HepG2 (cell line): Measurements from ENCODE around the gene PODXL. TPM values are rescaled to one million over a fixed set of nuclear protein-coding genes. Genes with fewer than 3 reads are reported as not detected.

Experiments
- ATAC-seq: fragments of 200-7000 bp; cut with Tn5 transposase; 3 replicates; pipeline ENCODE4 v1.9.1; 2020; ENCODE audit warnings: mild to moderate bottlenecking, moderate library complexity
- BruUV-seq: library from RNA; stranded (reverse); fragments of 400-500 nt; replicated peaks from 2 replicates; lab custom pipeline; 2021; lab: Mats Ljungman, UMichigan
- CTCF ChIA-PET: fragments of 300-600 bp; formaldehyde crosslinking; extraction: SDS; loops from one replicate; lab custom pipeline; 2021; ENCODE audit warnings: low total read pairs, inconsistent platforms, low intra/inter-chr PET ratio; lab: Yijun Ruan, JAX
- POLR2A ChIA-PET: fragments of 350-600 bp; sonication (Branson Sonifier 250); formaldehyde crosslinking; loops from one replicate; lab custom pipeline; 2020; ENCODE audit warnings: antibody characterized with exemption, inconsistent platforms; lab: Yijun Ruan, JAX
- DNase-seq: peaks from one replicate; pipeline ENCODE4 v3.0.0-alpha.2; 2015; ENCODE audit warnings: low spot score
- FAIRE-seq: peaks from 3 replicates; lab custom pipeline; 2011; peaks lifted over from hg19 to GRCh38; lab: Jason Lieb, UNC
- H2AFZ ChIP-seq: one replicate; pipeline ENCODE4 v1.6.1; 2011; ENCODE audit warnings: low read length, inconsistent platforms
- H3K27ac ChIP-seq: fragments of 300-600 bp; 3 replicates; pipeline ENCODE4 v1.8.0; 2011; ENCODE audit warnings: mixed run types, mild to moderate bottlenecking, mixed read lengths, low read length, inconsistent platforms; ENCODE audit not compliant: insufficient read depth; ENCODE audit errors: extremely low read length
- H3K27me3 ChIP-seq, 2 experiments: fragments of 200-600 bp in 1 of 2; 2 replicates in 1 of 2; 3 replicates in 1 of 2; pipeline versions ENCODE4 v1.6.0 to v1.8.0; 2011; ENCODE audit warnings: low read length in 2 of 2, mild to moderate bottlenecking in 2 of 2, moderate library complexity in 2 of 2, inconsistent platforms in 1 of 2; ENCODE audit not compliant: insufficient read depth in 2 of 2, control insufficient read depth in 1 of 2
- H3K36me3 ChIP-seq, 2 experiments: fragments of 200-600 bp in 1 of 2; replicated peaks in 1 of 2; 2 replicates in 1 of 2; 3 replicates in 1 of 2; pipeline versions ENCODE4 v1.5.1 to v1.8.0; 2011; ENCODE audit warnings: low read length in 2 of 2, inconsistent platforms in 1 of 2; ENCODE audit not compliant: insufficient read depth in 2 of 2, control insufficient read depth in 1 of 2
- H3K4me1 ChIP-seq: 2 replicates; pipeline ENCODE4 v1.5.1; 2012; ENCODE audit warnings: low read length, inconsistent platforms; ENCODE audit not compliant: insufficient read depth
- H3K4me2 ChIP-seq: 2 replicates; pipeline ENCODE4 v1.6.0; 2011; ENCODE audit warnings: low read depth, low read length, inconsistent platforms
- H3K4me3 ChIP-seq, 3 experiments: fragments of 200-600 bp in 1 of 3; sonication (generic), shearing (Covaris generic) in 1 of 3; replicated peaks in 1 of 3; 2 replicates each; pipeline ENCODE4 v1.5.1; 2011 to 2016; ENCODE audit warnings: low read length in 3 of 3, inconsistent platforms in 2 of 3, low read depth in 2 of 3, mild to moderate bottlenecking in 2 of 3, control low read depth in 1 of 3, mixed read lengths in 1 of 3; ENCODE audit not compliant: insufficient read depth in 1 of 3
- H3K79me2 ChIP-seq: one replicate; pipeline ENCODE4 v1.6.1; 2011; ENCODE audit warnings: low read length, inconsistent platforms; ENCODE audit not compliant: insufficient read depth
- H3K9ac ChIP-seq: 2 replicates; pipeline ENCODE4 v1.6.0; 2011; ENCODE audit warnings: mild to moderate bottlenecking, low read depth, low read length, inconsistent platforms; ENCODE audit not compliant: insufficient read depth
- H3K9me3 ChIP-seq: 2 replicates; pipeline ENCODE4 v1.5.1; 2012; ENCODE audit warnings: mild to moderate bottlenecking, low read length
- H4K20me1 ChIP-seq: 2 replicates; pipeline ENCODE4 v1.6.0; 2011; ENCODE audit warnings: inconsistent platforms, mild to moderate bottlenecking, low read length, moderate library complexity; ENCODE audit not compliant: insufficient read depth
- ARNT ChIP-seq: fragments of 450-650 bp; IDR thresholded peaks from 2 replicates; pipeline ENCODE4 v1.6.1; 2017
- ATF6 ChIP-seq: sonication (generic); formaldehyde crosslinking; conservative IDR thresholded peaks from 2 replicates; pipeline ENCODE4 v1.4.0; 2020; ENCODE audit warnings: missing genetic modification reagents
- CTCF ChIP-seq: sonication (generic); formaldehyde crosslinking; IDR thresholded peaks from 2 replicates; pipeline ENCODE4 v1.5.0; 2020; ENCODE audit warnings: mild to moderate bottlenecking, missing genetic modification reagents, moderate library complexity
- DDIT3 ChIP-seq: sonication (generic); formaldehyde crosslinking; IDR thresholded peaks from 2 replicates; pipeline ENCODE4 v1.4.0; 2020; ENCODE audit warnings: mild to moderate bottlenecking, missing genetic modification reagents
- IKZF1 ChIP-seq: fragments of 450-650 bp; IDR thresholded peaks from 2 replicates; pipeline ENCODE4 v1.7.1; 2016
- KAT8 ChIP-seq: IDR thresholded peaks from 2 replicates; pipeline ENCODE4 v1.6.1; 2016; ENCODE audit warnings: missing genetic modification reagents, missing compliant biosample characterization
- KLF9 ChIP-seq: IDR thresholded peaks from 2 replicates; pipeline ENCODE4 v1.6.1; 2016; ENCODE audit warnings: low read depth
- KMT2B ChIP-seq: IDR thresholded peaks from 2 replicates; pipeline ENCODE4 v1.6.1; 2016; ENCODE audit warnings: missing genetic modification reagents, missing compliant biosample characterization
- NCOA5 ChIP-seq: sonication (generic); formaldehyde crosslinking; IDR thresholded peaks from 2 replicates; pipeline ENCODE4 v1.4.0; 2020; ENCODE audit warnings: missing genetic modification reagents
- PCBP2 ChIP-seq: fragments of 200-400 bp; formaldehyde crosslinking; optimal IDR thresholded peaks from 2 replicates; pipeline ENCODE3; 2018; ENCODE audit warnings: low read length, low read depth; ENCODE audit not compliant: poor library complexity, severe bottlenecking
- PHF21A ChIP-seq: sonication (generic); formaldehyde crosslinking; IDR thresholded peaks from 2 replicates; pipeline ENCODE4 v1.5.0; 2020; ENCODE audit warnings: mild to moderate bottlenecking, missing genetic modification reagents
- SIX4 ChIP-seq: sonication (generic); formaldehyde crosslinking; IDR thresholded peaks from 2 replicates; pipeline ENCODE4 v1.4.0; 2020; ENCODE audit warnings: missing genetic modification reagents
- SPEN ChIP-seq: sonication (generic); formaldehyde crosslinking; IDR thresholded peaks from 2 replicates; pipeline ENCODE4 v1.5.1; 2020; ENCODE audit warnings: low read depth, mild to moderate bottlenecking, missing genetic modification reagents
- SRSF1 ChIP-seq: fragments of 200-400 bp; formaldehyde crosslinking; optimal IDR thresholded peaks from 2 replicates; pipeline ENCODE3; 2017; ENCODE audit warnings: mild to moderate bottlenecking, low read depth, low read length, moderate library complexity
- TOPORS ChIP-seq: sonication (generic); formaldehyde crosslinking; IDR thresholded peaks from 2 replicates; pipeline ENCODE4 v1.8.0; 2023; ENCODE audit warnings: mild to moderate bottlenecking, missing genetic modification reagents
- ZBTB26 ChIP-seq: IDR thresholded peaks from 2 replicates; pipeline ENCODE4 v1.6.1; 2016; ENCODE audit warnings: missing compliant biosample characterization, missing genetic modification reagents, borderline replicate concordance
- ZNF101 ChIP-seq: sonication (generic); formaldehyde crosslinking; IDR thresholded peaks from 2 replicates; pipeline ENCODE4 v1.4.0; 2020; ENCODE audit warnings: mild to moderate bottlenecking, low read depth, missing genetic modification reagents, borderline replicate concordance
- ZNF256 ChIP-seq: sonication (generic); formaldehyde crosslinking; conservative IDR thresholded peaks from 2 replicates; pipeline ENCODE4 v1.4.0; 2020; ENCODE audit warnings: missing genetic modification reagents
- ZNF557 ChIP-seq: sonication (generic); formaldehyde crosslinking; IDR thresholded peaks from 2 replicates; pipeline ENCODE4 v1.4.0; 2020; ENCODE audit warnings: missing genetic modification reagents
- ZNF75D ChIP-seq: sonication (generic); formaldehyde crosslinking; IDR thresholded peaks from 2 replicates; pipeline ENCODE4 v1.8.1; 2023; ENCODE audit warnings: missing genetic modification reagents, mild to moderate bottlenecking, borderline replicate concordance
- WGBS: methylation state at CpG from one replicate; pipeline ENCODE4 v1.1.6; 2017; ENCODE audit warnings: low lambda C conversion rate; 5-methylcytosine and 5-hydroxymethylcytosine counted together
- in situ Hi-C: cut with HindIII; loops from 2 replicates; pipeline ENCODE4 v1.10.0; 2017; ENCODE audit warnings: low pct_unique_long_range_greater_than_20kb; ENCODE audit not compliant: extremely low pct_ligation_motif_present
- intact Hi-C: fragments of 100-400 bp; cut with micrococcal nuclease; formaldehyde crosslinking; loops from one replicate; pipeline ENCODE4 v1.10.0; 2022; ENCODE audit not compliant: unreplicated experiment
- polyA plus RNA-seq, 8 experiments: library from polyadenylated mRNA; depleted of rRNA in 3 of 8; stranded (reverse) in 7 of 8; unstranded in 1 of 8; fragments of >200 nt; fragmentation: Illumina TruSeq in 4 of 8; extraction: Trizol in 4 of 8; gene quantifications; 2 replicates each; pipeline versions ENCODE4 v1.2.1 to v1.2.3, GENCODE V29; 2011 to 2016; ENCODE audit warnings: low read depth in 4 of 8, missing spikeins in 1 of 8, mixed read lengths in 1 of 8; ENCODE audit not compliant: insufficient read depth in 1 of 8
- total RNA-seq, 5 experiments: library from RNA; depleted of rRNA; stranded (reverse); fragments of >200 nt; fragmentation: Illumina TruSeq; extraction: Trizol; gene quantifications; 2 replicates each; pipeline ENCODE4 v1.2.3, GENCODE V29; 2016; ENCODE audit warnings: low read depth in 1 of 5

Gene PODXL
- total and polyA plus RNA-seq, 2 of the 13 experiments (the other 11 are each of a cell fraction or from before 2014, with no cell fraction given) = 0.22 to 0.54 TPM

- H3K36me3 ChIP-seq = no peaks in the 10 kb centered on the region
- H3K9ac ChIP-seq = no peak overlapping the region
- no peaks in the 10 kb centered on the region for H3K9me3 ChIP-seq
- CTCF ChIA-PET = no interaction called here
- peaks cover 0 to 8% of the 10 kb centered on the region in 2 experiments; a peak in 2 of 5 replicates for H3K27me3 ChIP-seq
- no peaks in the 10 kb centered on the region for H3K79me2 ChIP-seq
- 86% methylated on average over 1 of the region's 3 CpGs for WGBS
- TF ChIP-seq PHF21A (CRISPR knock-in tag) = no peak
- TF ChIP-seq CTCF (CRISPR knock-in tag) = no peak
- no peak for TF ChIP-seq SPEN (CRISPR knock-in tag)
- no peak for TF ChIP-seq ATF6 (CRISPR knock-in tag)
- no peak for TF ChIP-seq ZNF557
- TF ChIP-seq ZBTB26 (CRISPR knock-in tag) = no peak
- TF ChIP-seq KLF9 (CRISPR knock-in tag) = no peak
- TF ChIP-seq KAT8 (CRISPR knock-in tag) = no peak
- TF ChIP-seq SIX4 (CRISPR knock-in tag) = no peak
- no peak for TF ChIP-seq KMT2B (CRISPR knock-in tag)
- TF ChIP-seq ARNT = no peak
- no peak for TF ChIP-seq ZNF256 (CRISPR knock-in tag)
- no peak for TF ChIP-seq DDIT3 (CRISPR knock-in tag)
- TF ChIP-seq ZNF75D = no peak
- no peak for TF ChIP-seq PCBP2
- no peak for TF ChIP-seq IKZF1
- no peak for TF ChIP-seq SRSF1
- no peak for TF ChIP-seq ZNF101 (CRISPR knock-in tag)
- TF ChIP-seq NCOA5 (CRISPR knock-in tag) = no peak
- TF ChIP-seq TOPORS = no peak
- TF ChIP-seq, all 625 proteins: peak for 0
- no TSS peak for BruUV-seq
- FAIRE-seq (no peak), DNase-seq (no peak), ATAC-seq (no peak)
- H2AFZ ChIP-seq = no peak overlapping the region
- POLR2A ChIA-PET = no interaction called here
- in situ Hi-C loops (no loop called here), intact Hi-C loops (no loop called here)
- H3K4me2 ChIP-seq = no peak overlapping the region
- H3K4me3 ChIP-seq = no peak overlapping the region
- peaks cover 42% of the 10 kb centered on the region for H3K4me1 ChIP-seq
- H3K27ac ChIP-seq = no peak overlapping the region
- H4K20me1 ChIP-seq = no peaks in the 10 kb centered on the region
Observed at GRCh38 chr7:131544021-131544420, 12.4 kb downstream of the PODXL start.
